A673 (cell line): ENCODE data around the gene ANKRD55. TPM values are rescaled to one million over a fixed set of nuclear protein-coding genes. Genes with fewer than 3 reads are reported as not detected.

Experiments used
- BruUV-seq: library from RNA; stranded (reverse); fragments of 400-500 nt; replicated peaks from 2 replicates; lab custom pipeline; 2021; lab: Mats Ljungman, UMichigan
- CTCF ChIA-PET: fragments of 300-600 bp; sonication (Branson Sonifier 250); formaldehyde crosslinking; loops from one replicate; lab custom pipeline; 2022; ENCODE audit warnings: antibody characterized with exemption; lab: Charles Lee
- POLR2A ChIA-PET: fragments of 300-600 bp; sonication (Branson Sonifier 250); formaldehyde crosslinking; loops from one replicate; lab custom pipeline; 2022; ENCODE audit warnings: antibody characterized with exemption; ENCODE audit not compliant: low non-redundant PET; lab: Charles Lee
- DNase-seq: peaks from one replicate; pipeline ENCODE4 v3.0.0-alpha.2; 2015; ENCODE audit warnings: low spot score
- H3K27ac ChIP-seq: fragments of 200-600 bp; sonication (generic); 2 replicates; pipeline ENCODE4 v1.5.1; 2016; ENCODE audit warnings: mixed run types, low read depth, mild to moderate bottlenecking, mixed read lengths, antibody characterized with exemption, low read length; ENCODE audit not compliant: poor library complexity, severe bottlenecking
- H3K27me3 ChIP-seq: fragments of 200-600 bp; sonication (generic); replicated peaks from 2 replicates; pipeline ENCODE4 v1.6.1; 2017; ENCODE audit warnings: mixed run types, low read depth, mild to moderate bottlenecking, mixed read lengths, antibody characterized with exemption, low read length; ENCODE audit not compliant: insufficient read depth, poor library complexity
- H3K36me3 ChIP-seq: fragments of 200-600 bp; sonication (generic); 2 replicates; pipeline ENCODE4 v1.6.1; 2016; ENCODE audit warnings: mixed run types, mild to moderate bottlenecking, mixed read lengths, antibody characterized with exemption, low read length; ENCODE audit not compliant: insufficient read depth, poor library complexity, severe bottlenecking
- H3K4me1 ChIP-seq: fragments of 200-600 bp; sonication (generic); 2 replicates; pipeline ENCODE4 v1.6.1; 2017; ENCODE audit warnings: mixed run types, mild to moderate bottlenecking, mixed read lengths, antibody characterized with exemption, low read length; ENCODE audit not compliant: insufficient read depth, poor library complexity, severe bottlenecking
- H3K4me3 ChIP-seq: fragments of 200-600 bp; sonication (generic); 2 replicates; pipeline ENCODE4 v1.5.1; 2016; ENCODE audit warnings: low read depth, mixed run types, mild to moderate bottlenecking, mixed read lengths, low read length; ENCODE audit not compliant: poor library complexity, severe bottlenecking
- H3K9me3 ChIP-seq: fragments of 200-600 bp; sonication (generic); 2 replicates; pipeline ENCODE4 v1.6.1; 2016; ENCODE audit warnings: mixed run types, low read depth, mild to moderate bottlenecking, mixed read lengths, antibody characterized with exemption, low read length; ENCODE audit not compliant: poor library complexity, severe bottlenecking
- CTCF ChIP-seq: fragments of 300-800, 200-600 bp; sonication (generic); conservative IDR thresholded peaks from 2 replicates; pipeline ENCODE4 v1.5.1; 2017; ENCODE audit warnings: low read depth, mild to moderate bottlenecking, antibody characterized with exemption, low read length, moderate library complexity, mixed read lengths
- EZH2 ChIP-seq: fragments of 200-600 bp; sonication (generic); IDR thresholded peaks from 2 replicates; pipeline ENCODE4 v1.6.1; 2017; ENCODE audit warnings: borderline replicate concordance, low read depth, mild to moderate bottlenecking, mixed read lengths, antibody characterized with exemption, low read length; ENCODE audit not compliant: poor library complexity, severe bottlenecking
- intact Hi-C: fragments of 100-400 bp; cut with micrococcal nuclease; formaldehyde crosslinking; loops from one replicate; pipeline ENCODE4 v1.10.0; 2022; ENCODE audit not compliant: unreplicated experiment
- total RNA-seq: library from RNA; stranded (reverse); gene quantifications from 2 replicates; pipeline ENCODE4 v1.2.3, GENCODE V29; 2021

ANKRD55 gene
- total RNA-seq, 1 experiment from 2014 or later, result not detected

GRCh38 chr5:56161927-56162326 is 71.2 kb downstream of the ANKRD55 start:
- H3K36me3 ChIP-seq, result no peaks in the 10 kb centered on the region
- no peak for DNase-seq
- ChIA-PET CTCF (no interaction called here), POLR2A (no interaction called here)
- H3K27me3 ChIP-seq, result no peaks in the 10 kb centered on the region
- H3K4me3 ChIP-seq, result no peak overlapping the region
- TF ChIP-seq CTCF (no peak), EZH2 (no peak)
- no peaks in the 10 kb centered on the region for H3K9me3 ChIP-seq
- H3K4me1 ChIP-seq, result no peaks in the 10 kb centered on the region
- intact Hi-C loops, result no loop called here
- no peak overlapping the region for H3K27ac ChIP-seq
- no TSS peak for BruUV-seq

- no TSS peak for BruUV-seq
- no peaks in the 10 kb centered on the region for H3K27me3 ChIP-seq
- intact Hi-C loops, result no loop called here
- TF ChIP-seq EZH2 (no peak), CTCF (no peak)
- no peaks in the 10 kb centered on the region for H3K4me1 ChIP-seq
- H3K27ac ChIP-seq, result no peak overlapping the region
- POLR2A ChIA-PET, result no interaction called here
- CTCF ChIA-PET, result no interaction called here
- DNase-seq, result no peak
- no peaks in the 10 kb centered on the region for H3K9me3 ChIP-seq
- H3K4me3 ChIP-seq, result no peak overlapping the region
- H3K36me3 ChIP-seq, result no peaks in the 10 kb centered on the region
These were observed 71.7 kb downstream of the ANKRD55 start for GRCh38 chr5:56161439-56161823.

GRCh38 chr5:56160723-56161438 is 72.2 kb downstream of the ANKRD55 start:
- ChIA-PET POLR2A (no interaction called here), CTCF (interaction anchor here (0.6 kb wide), 1 partner anchor 177 kb away, joined by 3 read pairs; no protein-coding TSS in a partner anchor)
- no peak for TF ChIP-seq CTCF
- TF ChIP-seq EZH2, result no peak
- no peaks in the 10 kb centered on the region for H3K4me1 ChIP-seq
- H3K27me3 ChIP-seq, result no peaks in the 10 kb centered on the region
- H3K4me3 ChIP-seq, result no peak overlapping the region
- BruUV-seq, result no TSS peak
- DNase-seq, result no peak
- intact Hi-C loops, result no loop called here
- H3K9me3 ChIP-seq, result no peaks in the 10 kb centered on the region
- no peaks in the 10 kb centered on the region for H3K36me3 ChIP-seq
- no peak overlapping the region for H3K27ac ChIP-seq
